HEK293 (cell line): ENCODE measurements around the gene MNT.

Experiments
- KLF1 ChIP-seq: fragments of 450-650 bp; formaldehyde crosslinking; IDR thresholded peaks from 2 replicates; pipeline ENCODE4 v1.5.1; 2016; ENCODE audit warnings: missing biosample characterization, missing genetic modification characterization
- KLF17 ChIP-seq: fragments of 450-650 bp; formaldehyde crosslinking; IDR thresholded peaks from 2 replicates; pipeline ENCODE4 v1.5.1; 2016; ENCODE audit warnings: missing biosample characterization, missing genetic modification characterization
- KLF7 ChIP-seq: fragments of 450-650 bp; formaldehyde crosslinking; IDR thresholded peaks from 2 replicates; pipeline ENCODE4 v1.5.1; 2016; ENCODE audit warnings: missing biosample characterization, missing genetic modification characterization, borderline replicate concordance
- TSHZ1 ChIP-seq: fragments of 450-650 bp; formaldehyde crosslinking; IDR thresholded peaks from 2 replicates; pipeline ENCODE4 v1.5.1; 2016; ENCODE audit warnings: missing biosample characterization, missing genetic modification characterization, borderline replicate concordance
- ZBTB1 ChIP-seq: fragments of 450-650 bp; formaldehyde crosslinking; IDR thresholded peaks from 2 replicates; pipeline ENCODE4 v1.5.1; 2016; ENCODE audit warnings: missing biosample characterization, missing genetic modification characterization
- ZBTB10 ChIP-seq: fragments of 450-650 bp; formaldehyde crosslinking; IDR thresholded peaks from 2 replicates; pipeline ENCODE4 v1.5.1; 2016; ENCODE audit warnings: missing biosample characterization, missing genetic modification characterization
- ZBTB26 ChIP-seq: fragments of 450-650 bp; formaldehyde crosslinking; optimal IDR thresholded peaks from 2 replicates; pipeline ENCODE3; 2016; ENCODE audit warnings: missing biosample characterization, mild to moderate bottlenecking, missing genetic modification characterization
- ZBTB44 ChIP-seq: fragments of 450-650 bp; IDR thresholded peaks from 2 replicates; pipeline ENCODE4 v1.5.1; 2018; ENCODE audit warnings: missing biosample characterization, mild to moderate bottlenecking, missing genetic modification characterization
- ZBTB48 ChIP-seq: fragments of 450-650 bp; formaldehyde crosslinking; IDR thresholded peaks from 2 replicates; pipeline ENCODE4 v1.5.1; 2016; ENCODE audit warnings: missing biosample characterization, missing genetic modification characterization
- ZNF175 ChIP-seq: fragments of 450-650 bp; formaldehyde crosslinking; IDR thresholded peaks from 2 replicates; pipeline ENCODE4 v1.5.1; 2016; ENCODE audit warnings: missing biosample characterization, missing genetic modification characterization
- ZNF202 ChIP-seq: fragments of 450-650 bp; formaldehyde crosslinking; IDR thresholded peaks from 2 replicates; pipeline ENCODE4 v1.5.1; 2016; ENCODE audit warnings: missing biosample characterization, missing genetic modification characterization, borderline replicate concordance
- ZNF239 ChIP-seq: fragments of 450-650 bp; formaldehyde crosslinking; IDR thresholded peaks from 2 replicates; pipeline ENCODE4 v1.5.1; 2016; ENCODE audit warnings: missing biosample characterization, missing genetic modification characterization
- ZNF26 ChIP-seq: fragments of 450-650 bp; formaldehyde crosslinking; IDR thresholded peaks from 2 replicates; pipeline ENCODE4 v1.5.1; 2016; ENCODE audit warnings: missing biosample characterization, missing genetic modification characterization
- ZNF488 ChIP-seq: fragments of 450-650 bp; formaldehyde crosslinking; IDR thresholded peaks from 2 replicates; pipeline ENCODE4 v1.5.1; 2016; ENCODE audit warnings: missing biosample characterization, missing genetic modification characterization
- ZNF530 ChIP-seq: fragments of 450-650 bp; formaldehyde crosslinking; IDR thresholded peaks from 2 replicates; pipeline ENCODE4 v1.5.1; 2016; ENCODE audit warnings: low read depth, missing biosample characterization, missing genetic modification characterization
- ZNF549 ChIP-seq: fragments of 450-650 bp; IDR thresholded peaks from 2 replicates; pipeline ENCODE4 v1.5.1; 2018; ENCODE audit warnings: missing biosample characterization, missing genetic modification characterization, mild to moderate bottlenecking, inconsistent platforms, moderate library complexity
- ZNF610 ChIP-seq: fragments of 450-650 bp; formaldehyde crosslinking; IDR thresholded peaks from 2 replicates; pipeline ENCODE4 v1.5.1; 2016; ENCODE audit warnings: missing biosample characterization, missing genetic modification characterization, borderline replicate concordance
- ZNF692 ChIP-seq: fragments of 450-650 bp; formaldehyde crosslinking; IDR thresholded peaks from 2 replicates; pipeline ENCODE4 v1.5.1; 2016; ENCODE audit warnings: missing biosample characterization, missing genetic modification characterization
- ZNF704 ChIP-seq: fragments of 450-650 bp; formaldehyde crosslinking; IDR thresholded peaks from 2 replicates; pipeline ENCODE4 v1.5.1; 2016; ENCODE audit warnings: missing biosample characterization, missing genetic modification characterization

The MNT gene

GRCh38 chr17:2386400-2387085, 14.3 kb downstream of the MNT start (continued):
- no peak for TF ChIP-seq ZBTB26 (tag by site-specific recombination)
- no peak for TF ChIP-seq ZNF530 (tag by site-specific recombination)
- TF ChIP-seq ZBTB44 = no peak
- no peak for TF ChIP-seq ZNF175 (tag by site-specific recombination)
- TF ChIP-seq ZBTB1 = no peak
- no peak for TF ChIP-seq ZNF704 (tag by site-specific recombination)
- TF ChIP-seq KLF7 (tag by site-specific recombination) = no peak
- peak; percentile 70; the same call in 1 of the 2 replicates for TF ChIP-seq KLF17 (tag by site-specific recombination)
- no peak for TF ChIP-seq ZNF239 (tag by site-specific recombination)
- TF ChIP-seq ZNF26 (tag by site-specific recombination) = no peak
- peak; percentile 63 for TF ChIP-seq KLF1 (tag by site-specific recombination)
- TF ChIP-seq ZNF692 (tag by site-specific recombination) = no peak
- no peak for TF ChIP-seq ZNF488 (tag by site-specific recombination)
- TF ChIP-seq ZNF610 = peak; percentile 39; the same call in 1 of the 2 replicates
- no peak for TF ChIP-seq ZBTB10 (tag by site-specific recombination)
- no peak for TF ChIP-seq ZBTB48 (tag by site-specific recombination)
- TF ChIP-seq TSHZ1 (tag by site-specific recombination) = no peak
- no peak for TF ChIP-seq ZNF202 (tag by site-specific recombination)
- TF ChIP-seq ZNF549 (tag by site-specific recombination) = no peak
